ENCODE results near the gene ITPKA. TPM values are rescaled to one million over a fixed set of nuclear protein-coding genes. Genes with fewer than 3 reads are reported as not detected.

The ITPKA gene
- total and polyA plus RNA-seq, 9 donors: 0.29 to 1.9 (median 0.49) TPM

DNA sequence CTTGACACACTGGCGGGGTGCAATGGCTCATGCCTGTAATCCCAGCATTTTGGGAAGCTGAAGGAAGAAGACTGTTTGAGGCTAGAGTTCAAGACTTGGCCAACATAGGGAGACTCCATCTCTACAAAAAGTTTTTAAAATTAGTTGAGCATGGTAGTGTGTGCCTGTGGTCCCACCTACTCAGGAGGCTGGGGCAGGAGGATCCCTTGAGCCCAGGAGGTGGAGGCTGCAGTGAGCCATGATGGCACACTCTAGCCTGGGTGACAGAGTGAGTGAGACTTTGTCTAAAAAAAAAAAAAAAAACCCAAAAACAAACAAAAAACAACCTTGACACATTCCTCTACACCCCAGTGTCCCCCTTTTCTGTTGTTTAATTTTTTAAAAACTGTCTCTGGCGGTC, 4.0 kb upstream of the ITPKA start:
- Histone ChIP-seq H3K9me3 (replicated peaks; ENCODE audit: control insufficient read depth, low read depth, low read length) (no peaks in the 10 kb centered on the region), H3K36me3 (ENCODE audit: control insufficient read depth, insufficient read depth, low read length) (no peaks in the 10 kb centered on the region), H3K27ac (ENCODE audit: low read length) (no peak overlapping the region), H3K27me3 (ENCODE audit: control insufficient read depth, insufficient read depth, low read length) (peaks cover 34% of the 10 kb centered on the region), H3K4me3 (ENCODE audit: low read length) (no peak overlapping the region), H3K4me1 (ENCODE audit: control insufficient read depth, insufficient read depth, low read length) (peaks cover 19% of the 10 kb centered on the region)
- WGBS (ENCODE audit: insufficient coverage): no CpG with 5 or more reads among the region's 2 CpGs
- DNase-seq: no peak

DNA sequence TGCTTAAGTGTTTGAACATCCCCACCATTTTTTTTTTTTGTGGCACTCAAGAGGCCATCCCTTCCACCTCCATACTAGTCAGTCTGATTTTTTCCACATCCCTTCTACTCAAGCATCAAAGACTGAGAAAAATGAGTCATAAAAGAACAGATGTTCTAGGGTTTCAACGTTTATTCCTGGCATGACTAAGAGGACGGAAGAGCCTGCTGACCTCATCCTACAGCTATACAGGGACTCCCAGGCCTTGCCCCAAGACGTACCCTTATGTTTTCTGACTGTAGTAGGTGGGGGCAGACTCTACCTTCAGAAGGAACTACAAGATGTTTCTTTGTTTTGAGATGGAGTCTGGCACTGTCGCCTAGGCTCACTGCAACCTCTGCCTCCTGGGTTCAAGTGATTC, 3.3 kb upstream of the ITPKA start:
- Histone ChIP-seq H3K27ac (ENCODE audit: low read length) (no peak overlapping the region), H3K36me3 (ENCODE audit: control insufficient read depth, insufficient read depth, low read length) (no peaks in the 10 kb centered on the region), H3K4me3 (ENCODE audit: low read length) (no peak overlapping the region), H3K9me3 (replicated peaks; ENCODE audit: control insufficient read depth, low read depth, low read length) (no peaks in the 10 kb centered on the region), H3K27me3 (ENCODE audit: control insufficient read depth, insufficient read depth, low read length) (peaks cover 41% of the 10 kb centered on the region), H3K4me1 (ENCODE audit: control insufficient read depth, insufficient read depth, low read length) (peaks cover 26% of the 10 kb centered on the region)
- 100% methylated on average over 1 of the region's 4 CpGs for WGBS (ENCODE audit: insufficient coverage)
- DNase-seq: peak; percentile 41

DNA sequence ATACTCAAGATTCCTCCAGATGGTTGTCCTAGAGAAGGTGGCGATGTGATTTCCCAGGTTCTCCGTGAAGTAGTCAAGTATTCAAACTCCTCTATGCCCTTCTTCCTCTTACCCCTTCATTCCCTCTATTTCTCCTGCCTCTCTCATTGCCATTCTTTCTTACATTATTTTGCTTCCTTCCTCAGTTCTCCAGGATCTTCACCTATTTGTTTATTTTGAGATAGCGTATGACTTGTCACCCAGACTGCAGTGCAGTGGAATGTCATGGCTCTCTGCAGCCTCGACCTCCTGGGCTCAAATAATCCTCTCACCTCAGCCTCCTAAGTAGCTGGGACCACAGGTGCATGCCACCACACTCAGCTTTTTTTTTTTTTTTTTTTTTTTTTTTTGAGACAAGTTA, 1.8 kb upstream of the ITPKA start:
- H3K4me1 ChIP-seq (ENCODE audit: control insufficient read depth, insufficient read depth, low read length): peaks cover 32% of the 10 kb centered on the region
- H3K27me3 ChIP-seq (ENCODE audit: control insufficient read depth, insufficient read depth, low read length): peaks cover 57% of the 10 kb centered on the region
- no peaks in the 10 kb centered on the region for H3K36me3 ChIP-seq (ENCODE audit: control insufficient read depth, insufficient read depth, low read length)
- DNase-seq: no peak
- 97% methylated on average over 3 of the region's 4 CpGs for WGBS (ENCODE audit: insufficient coverage)
- no peaks in the 10 kb centered on the region for H3K9me3 ChIP-seq (replicated peaks; ENCODE audit: control insufficient read depth, low read depth, low read length)
- no peak overlapping the region for H3K4me3 ChIP-seq (ENCODE audit: low read length)
- no peak overlapping the region for H3K27ac ChIP-seq (ENCODE audit: low read length)

DNA sequence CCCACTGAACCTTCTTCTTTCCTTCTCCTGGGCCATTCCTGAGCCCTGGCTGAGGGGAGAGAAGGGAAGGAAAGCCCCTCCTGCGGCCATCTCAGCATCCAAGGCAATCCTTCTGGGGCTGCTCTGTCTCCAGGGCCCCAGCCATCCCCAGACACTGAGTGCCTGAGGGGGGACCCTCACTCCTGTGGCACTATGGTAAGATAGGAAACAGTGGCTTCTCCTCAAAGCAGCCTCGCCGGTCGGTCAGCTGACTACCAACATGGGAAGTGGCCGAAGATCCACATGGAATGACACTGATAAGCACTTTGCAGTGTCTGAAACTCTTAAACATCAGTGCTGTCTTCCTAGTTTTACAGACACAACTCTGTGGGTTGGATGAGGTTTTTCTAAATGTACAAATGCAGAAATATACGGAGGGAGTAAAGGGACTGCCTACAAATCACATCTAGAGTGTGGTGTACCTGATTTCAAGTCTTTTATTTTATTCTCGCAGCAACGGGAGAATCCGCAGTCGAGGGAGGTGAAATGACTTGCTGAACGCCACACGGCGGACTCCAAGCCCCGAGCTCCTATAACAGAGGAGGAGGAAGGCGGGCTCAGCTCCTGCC, 973 bp upstream of the ITPKA start:
- Histone ChIP-seq H3K4me1 (ENCODE audit: control insufficient read depth, insufficient read depth, low read length) (peaks cover 32% of the 10 kb centered on the region), H3K27ac (ENCODE audit: low read length) (no peak overlapping the region), H3K9me3 (replicated peaks; ENCODE audit: control insufficient read depth, low read depth, low read length) (no peaks in the 10 kb centered on the region), H3K36me3 (ENCODE audit: control insufficient read depth, insufficient read depth, low read length) (no peaks in the 10 kb centered on the region), H3K4me3 (ENCODE audit: low read length) (peak overlapping the region; percentile 52), H3K27me3 (ENCODE audit: control insufficient read depth, insufficient read depth, low read length) (peaks cover 65% of the 10 kb centered on the region)
- DNase-seq: no peak
- WGBS (ENCODE audit: insufficient coverage): 6% methylated on average over 11 of the region's 15 CpGs

DNA sequence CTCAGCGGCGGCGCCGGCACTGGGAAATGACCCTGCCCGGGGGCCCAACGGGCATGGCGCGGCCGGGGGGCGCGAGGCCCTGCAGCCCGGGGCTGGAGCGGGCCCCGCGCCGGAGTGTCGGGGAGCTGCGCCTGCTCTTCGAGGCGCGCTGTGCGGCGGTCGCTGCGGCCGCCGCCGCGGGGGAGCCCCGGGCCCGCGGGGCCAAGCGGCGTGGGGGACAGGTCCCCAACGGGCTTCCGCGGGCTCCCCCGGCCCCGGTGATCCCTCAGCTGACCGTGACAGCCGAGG, 172 bp downstream of the ITPKA start:
- Histone ChIP-seq H3K4me1 (ENCODE audit: control insufficient read depth, insufficient read depth, low read length) (peaks cover 32% of the 10 kb centered on the region), H3K9me3 (replicated peaks; ENCODE audit: control insufficient read depth, low read depth, low read length) (no peaks in the 10 kb centered on the region), H3K27me3 (ENCODE audit: control insufficient read depth, insufficient read depth, low read length) (peaks cover 76% of the 10 kb centered on the region), H3K27ac (ENCODE audit: low read length) (no peak overlapping the region), H3K4me3 (ENCODE audit: low read length) (peak overlapping the region; percentile 30), H3K36me3 (ENCODE audit: control insufficient read depth, insufficient read depth, low read length) (no peaks in the 10 kb centered on the region)
- no peak for DNase-seq
- WGBS (ENCODE audit: insufficient coverage): under 1% methylated on average over 41 of the region's 41 CpGs

DNA sequence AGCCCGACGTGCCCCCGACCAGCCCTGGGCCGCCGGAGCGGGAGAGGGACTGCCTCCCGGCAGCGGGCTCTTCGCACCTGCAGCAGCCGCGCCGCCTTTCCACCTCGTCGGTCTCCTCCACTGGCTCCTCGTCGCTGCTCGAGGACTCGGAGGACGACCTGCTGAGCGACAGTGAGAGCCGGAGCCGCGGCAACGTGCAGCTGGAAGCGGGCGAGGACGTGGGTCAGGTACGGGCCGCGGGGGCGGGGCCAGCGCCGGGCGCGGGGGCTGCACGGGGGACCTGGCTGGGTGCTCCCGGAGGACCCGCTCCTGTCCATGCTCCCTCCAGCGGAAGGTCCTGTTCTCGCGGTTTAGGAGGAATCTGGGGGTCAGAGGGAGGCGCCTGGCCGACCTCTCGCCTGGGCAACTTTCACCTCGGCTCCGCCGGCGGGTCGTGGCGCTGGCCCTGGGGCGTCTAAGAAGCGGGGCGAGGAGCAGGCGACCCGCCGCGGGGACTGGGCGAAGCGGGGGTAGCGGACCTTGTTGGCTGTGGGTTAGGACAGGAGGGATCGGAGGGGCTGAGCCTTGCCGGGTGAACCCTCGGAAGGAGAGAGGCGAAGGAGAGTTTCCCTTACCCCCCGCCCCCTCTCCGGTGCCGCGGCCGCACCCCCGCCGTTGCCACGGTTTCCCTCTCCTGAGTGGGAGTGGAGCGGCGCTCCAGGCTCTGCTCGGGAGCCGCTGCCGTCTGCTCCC, 682 bp downstream of the ITPKA start:
- no peak overlapping the region for H3K27ac ChIP-seq (ENCODE audit: low read length)
- WGBS (ENCODE audit: insufficient coverage): under 1% methylated on average over 59 of the region's 77 CpGs
- no peaks in the 10 kb centered on the region for H3K9me3 ChIP-seq (replicated peaks; ENCODE audit: control insufficient read depth, low read depth, low read length)
- no peak for DNase-seq
- peaks cover 32% of the 10 kb centered on the region for H3K4me1 ChIP-seq (ENCODE audit: control insufficient read depth, insufficient read depth, low read length)
- H3K36me3 ChIP-seq (ENCODE audit: control insufficient read depth, insufficient read depth, low read length): no peaks in the 10 kb centered on the region
- peak overlapping the region; percentile 30 for H3K4me3 ChIP-seq (ENCODE audit: low read length)
- H3K27me3 ChIP-seq (ENCODE audit: control insufficient read depth, insufficient read depth, low read length): peaks cover 81% of the 10 kb centered on the region

DNA sequence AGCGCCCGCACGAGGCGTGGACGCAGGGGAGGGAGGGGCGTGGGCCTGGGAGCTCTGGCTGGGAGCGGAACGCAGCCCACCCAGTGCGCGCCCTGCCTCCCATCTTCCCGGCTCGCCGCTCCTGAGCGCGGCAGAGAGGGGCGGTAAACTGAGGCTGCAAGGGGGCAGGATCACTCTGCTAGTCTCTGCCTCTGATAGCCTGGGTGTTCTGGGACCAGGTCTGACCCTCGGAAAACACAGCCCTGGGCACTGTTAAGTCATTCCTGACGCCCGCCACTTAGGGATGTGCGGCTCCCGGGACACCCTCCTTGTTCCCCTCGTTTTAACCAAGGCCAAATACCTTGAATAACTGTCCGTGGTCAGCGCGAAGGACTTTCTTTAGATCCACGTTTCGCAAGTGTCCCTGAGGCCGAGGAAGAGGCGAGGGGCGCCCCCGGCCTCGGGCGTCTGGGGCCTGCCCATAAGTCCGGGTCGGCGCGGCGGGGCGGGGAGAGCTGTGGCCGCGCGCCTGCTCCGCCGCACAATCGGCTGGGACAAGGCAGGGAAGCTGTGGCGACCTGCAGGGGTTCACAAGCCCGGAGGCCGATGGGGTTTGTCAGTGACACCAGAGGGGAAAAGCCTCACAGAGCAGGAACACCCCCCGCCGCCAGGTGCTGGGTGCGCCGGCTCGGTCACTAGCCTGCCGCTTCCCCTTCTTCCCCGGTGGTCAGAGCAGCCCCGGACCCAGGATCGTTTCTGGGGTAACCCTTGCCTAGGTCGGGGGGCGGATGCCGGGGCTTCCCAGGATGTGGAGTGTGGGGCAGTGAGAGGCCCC, 1.5 kb downstream of the ITPKA start:
- peaks cover 32% of the 10 kb centered on the region for H3K4me1 ChIP-seq (ENCODE audit: control insufficient read depth, insufficient read depth, low read length)
- no peaks in the 10 kb centered on the region for H3K36me3 ChIP-seq (ENCODE audit: control insufficient read depth, insufficient read depth, low read length)
- under 1% methylated on average over 55 of the region's 60 CpGs for WGBS (ENCODE audit: insufficient coverage)
- H3K4me3 ChIP-seq (ENCODE audit: low read length): peak overlapping the region; percentile 30
- DNase-seq: no peak
- H3K9me3 ChIP-seq (replicated peaks; ENCODE audit: control insufficient read depth, low read depth, low read length): no peaks in the 10 kb centered on the region
- H3K27ac ChIP-seq (ENCODE audit: low read length): no peak overlapping the region
- H3K27me3 ChIP-seq (ENCODE audit: control insufficient read depth, insufficient read depth, low read length): peaks cover 89% of the 10 kb centered on the region

DNA sequence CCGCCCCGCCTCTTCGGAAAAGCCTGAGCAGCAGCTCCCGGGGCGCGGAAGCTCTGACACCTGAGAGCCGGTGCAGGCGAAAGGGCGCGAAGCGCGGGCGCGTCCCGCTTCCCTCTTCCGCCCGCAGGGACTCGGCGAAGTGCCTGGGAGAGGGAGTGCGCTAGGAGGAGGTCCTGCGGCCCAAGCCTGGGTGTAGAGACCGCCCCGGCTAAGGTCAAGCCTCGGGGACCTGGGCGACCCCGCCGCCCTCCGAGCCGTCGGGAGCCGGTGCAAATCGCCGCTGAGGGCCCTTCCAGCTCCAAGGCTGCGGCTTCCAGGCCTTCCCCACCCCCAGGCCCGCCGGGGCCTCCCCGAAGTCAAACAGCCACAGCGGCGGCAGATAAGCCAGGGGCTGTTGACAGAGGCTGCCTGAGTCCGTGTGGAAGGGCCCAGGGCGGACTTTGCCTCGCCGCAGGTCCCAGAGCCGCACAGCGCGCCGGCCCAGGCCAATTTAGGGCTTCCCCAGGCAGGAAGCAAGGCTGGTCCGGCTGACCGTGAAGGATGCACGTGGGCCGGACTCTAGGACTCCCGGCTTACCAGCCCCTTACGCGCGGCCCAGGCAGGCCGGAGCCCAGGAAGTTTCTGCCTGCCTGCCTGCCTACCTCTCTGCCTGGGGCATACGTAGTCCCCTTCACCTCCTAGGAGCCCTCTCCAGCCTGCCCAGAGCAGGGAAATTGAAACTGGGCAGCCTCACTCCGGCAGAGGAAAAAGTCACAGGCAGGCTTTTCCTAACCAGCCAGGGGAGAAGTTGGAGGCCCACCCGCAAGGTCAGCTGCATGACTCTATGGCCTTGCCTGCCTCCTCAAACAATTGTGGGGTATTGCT, 2.3 kb downstream of the ITPKA start:
- WGBS (ENCODE audit: insufficient coverage): 12% methylated on average over 54 of the region's 59 CpGs
- peaks cover 94% of the 10 kb centered on the region for H3K27me3 ChIP-seq (ENCODE audit: control insufficient read depth, insufficient read depth, low read length)
- no peaks in the 10 kb centered on the region for H3K9me3 ChIP-seq (replicated peaks; ENCODE audit: control insufficient read depth, low read depth, low read length)
- no peak overlapping the region for H3K4me3 ChIP-seq (ENCODE audit: low read length)
- peaks cover 33% of the 10 kb centered on the region for H3K4me1 ChIP-seq (ENCODE audit: control insufficient read depth, insufficient read depth, low read length)
- no peak for DNase-seq
- no peak overlapping the region for H3K27ac ChIP-seq (ENCODE audit: low read length)
- H3K36me3 ChIP-seq (ENCODE audit: control insufficient read depth, insufficient read depth, low read length): no peaks in the 10 kb centered on the region

DNA sequence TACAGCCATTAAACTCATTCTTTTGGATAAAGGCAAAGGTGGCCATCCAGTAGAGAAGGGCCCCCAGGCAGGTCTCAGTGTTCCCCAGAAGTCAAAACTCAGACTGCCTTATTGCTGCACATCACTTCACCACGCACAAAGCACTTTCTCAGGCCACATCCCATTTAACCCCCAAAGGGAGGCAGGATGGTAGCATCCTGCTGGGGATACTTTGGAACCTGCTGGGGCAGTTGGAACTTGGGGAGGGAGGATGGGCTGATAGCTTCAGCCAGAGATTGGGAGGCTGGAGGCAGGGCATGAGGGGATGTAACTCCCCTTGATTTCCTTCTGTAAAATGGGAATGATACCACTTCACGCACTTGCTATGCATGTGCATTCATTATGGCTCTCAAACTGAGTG, 5.0 kb downstream of the ITPKA start:
- Histone ChIP-seq H3K4me1 (ENCODE audit: control insufficient read depth, insufficient read depth, low read length) (peaks cover 43% of the 10 kb centered on the region), H3K9me3 (replicated peaks; ENCODE audit: control insufficient read depth, low read depth, low read length) (no peaks in the 10 kb centered on the region), H3K27ac (ENCODE audit: low read length) (no peak overlapping the region), H3K36me3 (ENCODE audit: control insufficient read depth, insufficient read depth, low read length) (no peaks in the 10 kb centered on the region), H3K4me3 (ENCODE audit: low read length) (no peak overlapping the region), H3K27me3 (ENCODE audit: control insufficient read depth, insufficient read depth, low read length) (peaks cover 97% of the 10 kb centered on the region)
- no CpG with 5 or more reads among the region's 2 CpGs for WGBS (ENCODE audit: insufficient coverage)
- DNase-seq: no peak

All from muscle of leg (tissue), 11 donors.